Lung microvascular endothelial cell (primary cell): ENCODE results near the gene ID2. TPM values are rescaled to one million over a fixed set of nuclear protein-coding genes. Genes with fewer than 3 reads are reported as not detected.

ENCODE experiments used
- DNase-seq, 2 donors: peaks; one replicate each; pipeline versions ENCODE4 v3.0.0 to v3.0.0-alpha.2; 2010; ENCODE audit warnings: low read depth in 2 of 2
- total RNA-seq: library from RNA; depleted of rRNA; stranded (reverse); fragments of >200 nt; gene quantifications from 2 replicates; pipeline ENCODE4 v1.2.1, GENCODE V29; 2014

ID2 gene, protein sequence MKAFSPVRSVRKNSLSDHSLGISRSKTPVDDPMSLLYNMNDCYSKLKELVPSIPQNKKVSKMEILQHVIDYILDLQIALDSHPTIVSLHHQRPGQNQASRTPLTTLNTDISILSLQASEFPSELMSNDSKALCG
- 28.1 and 141 TPM in 2 replicates for total RNA-seq

- DNase-seq, result peak; percentile 99 to 100
Observed at GRCh38 chr2:8681786-8682692, at the start of gene ID2. ID2 (plus strand) TSS chr2:8682056; CDS start chr2:8682166, 110 bp downstream.

DNA sequence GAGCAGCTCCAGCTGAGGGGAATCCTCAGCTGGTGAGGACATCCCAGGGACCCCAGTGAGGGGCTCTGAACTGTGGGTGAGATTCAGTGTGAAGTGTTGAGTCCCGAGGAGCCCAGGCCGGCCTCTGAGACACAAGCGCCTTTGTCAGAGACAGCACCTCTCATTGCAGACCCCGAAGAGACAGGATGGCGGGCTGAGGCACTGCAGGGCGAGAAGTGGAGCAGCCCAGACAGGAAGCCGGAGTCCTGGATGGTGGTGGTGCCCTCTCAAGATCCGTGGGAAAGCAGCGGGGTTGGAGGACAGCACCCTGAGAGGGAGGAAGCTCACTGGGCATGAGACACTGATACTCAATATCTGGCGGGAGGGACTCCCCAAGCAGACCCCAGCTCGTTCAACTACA lies 49.1 kb upstream of the ID2 start:
- no peak for DNase-seq

- DNase-seq, result no peak
Observed at GRCh38 chr2:8633186-8633734, 48.6 kb upstream of the ID2 start.

DNA sequence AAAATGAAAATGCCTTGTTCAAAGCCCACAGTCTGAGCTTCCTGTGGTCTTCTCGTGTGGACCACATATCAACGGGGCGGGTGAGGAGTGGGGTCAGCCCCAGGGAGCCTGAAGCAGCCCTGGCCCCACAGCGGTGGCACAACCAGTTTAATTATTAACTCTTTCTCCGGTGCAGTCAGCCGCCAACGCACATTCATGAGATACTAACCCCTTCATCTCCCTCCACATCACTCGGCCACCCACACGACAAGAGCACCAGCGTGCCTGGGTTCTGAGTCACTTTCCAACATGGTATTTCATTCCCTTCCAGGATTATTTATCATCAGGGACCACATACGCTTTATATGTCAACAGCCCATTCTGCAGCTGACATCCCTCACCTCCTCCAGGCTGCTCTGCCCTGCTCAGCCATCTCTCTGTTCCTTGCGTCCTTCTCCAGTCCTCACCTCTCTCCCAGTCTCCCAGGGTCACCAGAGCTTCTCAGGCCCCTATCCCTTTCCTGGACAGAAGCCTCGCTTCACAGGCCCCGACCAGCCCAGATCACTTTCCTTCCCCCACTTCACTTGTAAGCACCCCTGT lies 48.0 kb upstream of the ID2 start:
- no peak for DNase-seq

DNA sequence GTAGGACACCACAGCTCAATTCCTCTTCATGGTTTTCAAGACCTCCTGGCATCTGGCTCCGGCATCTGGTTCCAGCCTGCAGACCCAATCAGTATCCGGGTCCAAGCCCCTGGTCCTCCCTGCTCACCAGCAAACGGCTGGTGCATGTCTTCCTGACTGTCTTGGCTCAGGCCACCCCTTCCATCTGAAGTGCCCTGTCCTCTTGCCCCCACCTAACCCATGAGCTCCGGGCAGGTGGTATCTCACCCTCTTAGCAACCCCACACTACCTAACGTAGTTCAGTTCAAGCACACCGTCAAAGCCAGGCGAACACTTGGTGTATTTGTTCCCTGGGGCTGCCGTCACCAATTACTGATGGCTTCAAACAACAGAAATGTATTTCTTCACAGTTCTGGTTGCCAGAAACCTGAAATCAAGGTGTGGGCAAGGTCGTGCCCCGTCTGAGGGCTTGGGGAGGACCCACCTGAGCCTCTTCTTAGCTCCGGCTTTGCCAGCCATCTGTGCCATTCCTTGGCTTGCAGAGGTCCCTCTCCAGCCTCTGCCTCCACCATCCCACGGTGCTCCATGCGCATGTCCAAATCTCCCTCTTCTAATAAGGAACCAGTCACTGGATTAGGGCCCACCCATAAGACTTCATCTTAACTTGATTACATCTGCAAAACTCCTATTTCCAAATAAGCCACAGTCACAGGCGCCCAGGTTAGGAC lies 47.2 kb upstream of the ID2 start:
- DNase-seq, result no peak

- no peak for DNase-seq
Observed at GRCh38 chr2:8636041-8636491, 45.8 kb upstream of the ID2 start.

- DNase-seq, result no peak
Observed at GRCh38 chr2:8636721-8637636, 44.9 kb upstream of the ID2 start.

GRCh38 chr2:8638327-8638726 lies 43.5 kb upstream of the ID2 start:
- DNase-seq, result no peak

DNA sequence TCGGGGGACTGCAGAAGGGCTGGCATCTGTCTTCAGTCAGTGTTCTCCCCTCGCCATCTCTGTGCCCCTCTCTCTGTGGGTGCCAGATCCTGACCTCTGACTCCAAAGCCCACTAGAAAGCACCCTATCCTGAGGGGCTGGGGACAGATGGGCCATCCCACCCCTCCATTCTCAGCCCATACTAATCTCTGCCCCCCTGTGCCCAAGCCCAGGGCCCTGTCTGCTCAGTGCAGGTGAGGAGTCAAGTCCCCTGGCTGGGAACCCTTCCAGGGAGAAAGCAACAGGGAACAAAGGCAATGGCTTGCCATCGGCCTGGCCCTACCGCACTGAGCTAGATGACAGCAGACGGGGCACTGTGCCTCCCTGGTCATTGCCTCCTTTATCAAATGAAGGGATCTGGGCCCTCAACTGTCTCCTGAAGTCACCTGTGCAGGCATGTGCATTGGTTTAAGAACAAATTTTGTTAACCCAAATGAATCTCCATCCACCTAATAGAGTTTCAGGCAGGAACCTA lies 42.7 kb upstream of the ID2 start:
- no peak for DNase-seq

GRCh38 chr2:8640498-8640897 lies 41.4 kb upstream of the ID2 start:
- no peak for DNase-seq

GRCh38 chr2:8641301-8641965 lies 40.4 kb upstream of the ID2 start:
- DNase-seq, result no peak

DNA sequence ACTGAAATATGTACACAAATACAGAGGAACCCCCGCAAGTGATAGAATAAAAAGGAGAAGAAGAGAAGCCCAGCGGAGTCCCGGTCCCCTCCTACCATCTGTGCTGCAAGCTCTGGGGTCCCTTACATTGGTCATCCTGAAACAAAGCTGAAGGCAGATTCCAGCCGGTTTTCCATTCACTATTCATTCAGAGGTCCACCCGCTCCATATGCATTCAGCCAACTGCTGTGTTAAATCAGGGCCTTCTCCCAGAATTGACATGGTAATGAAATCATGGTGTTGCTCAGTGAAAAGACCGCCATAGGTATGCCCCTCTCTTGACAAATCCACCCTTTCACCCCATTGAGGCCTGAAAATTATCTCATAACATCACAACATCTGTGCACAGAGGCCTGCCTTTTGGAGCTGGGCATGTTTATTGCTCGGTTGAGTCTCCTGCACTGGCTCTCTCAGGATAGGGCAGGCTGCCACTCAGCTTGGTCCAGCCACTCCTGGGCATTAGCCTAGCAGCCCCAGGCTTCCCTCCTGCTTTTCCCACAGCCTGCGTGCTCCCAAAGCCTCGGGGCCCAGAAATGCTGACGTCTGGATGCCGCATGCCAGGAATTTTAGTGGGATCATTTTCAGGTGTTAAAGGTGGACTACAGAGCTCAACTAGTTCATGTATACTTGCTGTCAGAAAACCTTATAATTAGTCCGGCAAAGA lies 39.3 kb upstream of the ID2 start:
- DNase-seq, result no peak

DNA sequence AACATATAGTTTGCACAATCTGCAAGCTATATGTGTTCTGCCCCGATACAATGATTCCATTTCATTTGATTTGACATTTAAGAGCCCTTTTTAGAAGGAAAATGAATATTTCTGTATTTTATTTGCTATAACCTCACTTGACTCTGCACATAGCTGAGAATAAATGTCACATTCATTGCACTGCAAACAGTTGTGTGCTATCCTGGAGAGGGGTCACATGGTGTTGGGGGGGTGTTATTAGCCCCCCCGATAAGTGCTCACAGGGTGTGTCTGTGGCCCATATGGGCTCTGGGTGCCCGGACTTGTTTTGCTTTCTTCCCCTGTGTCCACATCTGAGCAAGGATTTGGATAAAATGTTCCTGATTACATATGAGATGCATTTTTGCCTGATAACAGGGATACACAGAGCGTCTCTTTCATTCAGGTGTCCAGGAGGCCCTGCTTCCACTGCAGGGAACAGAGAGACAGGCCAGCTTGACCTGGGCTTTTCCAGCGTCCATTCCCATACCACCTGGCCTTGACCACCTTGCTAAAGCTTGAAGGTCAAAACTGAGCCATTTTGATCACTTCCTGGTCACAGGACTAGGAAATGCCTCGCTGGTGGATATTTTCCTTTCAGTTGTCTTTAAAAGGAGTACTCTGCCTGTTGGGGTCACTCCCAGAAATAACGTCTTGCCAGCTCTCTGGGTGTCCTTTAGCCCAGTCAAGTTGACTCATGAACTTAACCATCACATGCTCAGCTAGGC lies 38.4 kb upstream of the ID2 start:
- DNase-seq, result no peak

DNA sequence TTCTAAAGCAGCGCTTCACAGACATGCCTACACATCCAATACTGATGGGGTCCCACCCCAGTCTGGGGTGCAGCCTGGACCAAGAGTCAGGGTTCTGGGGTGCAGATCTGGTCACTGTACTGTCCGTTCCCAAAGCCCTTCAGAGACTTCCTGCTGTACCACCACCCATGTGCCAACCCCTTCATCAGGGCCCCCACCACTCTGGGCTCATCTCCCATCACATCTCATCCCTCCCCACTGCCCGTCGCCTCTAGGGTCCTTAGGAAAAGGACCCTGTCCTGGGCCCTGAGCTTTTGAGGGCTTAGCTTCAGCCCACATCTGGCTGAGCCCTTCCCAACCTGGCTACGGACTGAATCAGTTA lies 37.9 kb upstream of the ID2 start:
- no peak for DNase-seq

DNA sequence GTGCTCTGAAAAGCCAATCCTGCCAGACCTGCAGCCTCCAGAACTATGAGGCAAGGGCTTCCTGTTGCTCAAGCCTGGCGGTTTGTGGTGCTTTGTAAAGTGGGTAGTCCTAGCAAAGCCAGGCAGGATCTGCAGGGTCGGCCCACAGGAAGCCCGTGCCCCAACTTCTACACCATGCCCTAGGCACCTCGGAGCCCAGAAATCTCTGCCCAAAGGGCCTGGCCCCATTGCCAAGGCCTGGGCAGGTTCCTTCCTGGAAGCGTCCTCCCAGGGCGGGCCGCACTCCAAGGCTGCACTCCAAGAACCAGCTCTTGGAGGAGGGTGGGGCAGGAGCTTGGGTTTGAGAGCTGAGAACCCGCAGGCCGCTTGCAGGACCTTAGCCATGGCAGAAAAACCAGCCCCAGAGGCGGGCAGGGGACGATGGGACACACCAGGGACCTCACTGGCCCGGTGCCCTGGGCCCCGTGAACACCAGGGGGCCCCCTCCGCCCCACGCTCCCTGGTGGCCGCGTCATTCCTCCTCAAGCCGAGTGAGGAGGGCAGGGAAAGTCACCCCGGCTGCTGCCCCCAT lies 37.2 kb upstream of the ID2 start:
- DNase-seq, result peak in 1 of 2 donors; percentile 33

- DNase-seq, result no peak
Observed at GRCh38 chr2:8645176-8645831, 36.6 kb upstream of the ID2 start.

DNA sequence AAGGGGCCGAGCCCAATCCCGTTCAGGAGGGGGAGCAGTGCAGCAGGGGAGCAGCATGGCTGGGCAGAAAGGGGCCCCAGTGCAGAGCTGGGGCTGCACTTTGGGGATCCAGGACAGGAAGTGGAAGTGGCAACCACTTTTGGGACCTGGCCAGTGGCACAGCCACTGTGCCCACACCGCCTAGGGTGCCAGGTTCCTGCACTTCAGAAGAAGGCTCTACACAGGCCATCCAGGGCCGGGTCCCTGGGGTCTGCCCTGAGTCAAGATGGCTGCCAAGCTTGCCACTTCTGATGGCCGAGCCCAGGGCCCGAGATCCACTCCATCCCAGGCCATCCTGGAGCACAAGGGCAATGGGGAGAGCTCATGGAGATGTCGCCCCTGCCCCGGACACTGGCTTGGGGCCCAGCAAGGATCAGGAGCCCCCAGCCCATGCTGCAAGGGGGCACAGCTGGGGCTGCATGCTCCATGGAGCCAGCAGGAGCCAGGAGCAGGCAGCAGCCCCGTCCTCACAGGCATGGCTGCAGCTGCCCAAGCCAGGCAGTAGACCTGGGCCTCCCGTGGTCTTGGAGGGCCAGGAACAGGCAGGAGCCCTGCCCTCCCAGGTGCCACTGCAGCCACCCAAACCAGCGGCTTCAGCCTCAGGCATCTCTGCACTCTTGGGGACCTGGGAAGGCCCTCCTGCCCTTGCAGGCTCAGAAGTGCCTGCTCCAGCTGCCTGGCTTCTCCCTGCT lies 35.0 kb upstream of the ID2 start:
- DNase-seq, result no peak
